ENCODE measurements around the gene ZBTB21.
A peak's percentile ranks its signal among the peaks of the same experiment; 100 is the strongest.

GRCh38 chr21:41950941-41951351, 59.2 kb downstream of the ZBTB21 start:
- TF ChIP-seq CTCF (IDR thresholded peaks at IDR 0.05), result no peak
- TF ChIP-seq POLR2A (IDR thresholded peaks at IDR 0.05), result peak in 1 of 2 donors; percentile 21

All from adrenal gland (tissue), 5 donors.